CD4-positive, alpha-beta T cell treated with Interferon gamma for 1 hour (primary cell): ENCODE data around the gene TBC1D1.

Source experiments
- DNase-seq: peaks from one replicate; pipeline ENCODE4 v3.0.0-alpha.2; 2020

Gene TBC1D1

GRCh38 chr4:38155589-38156294, 264.9 kb downstream of the TBC1D1 start:
- no peak for DNase-seq

- no peak for DNase-seq
Measured at GRCh38 chr4:38157592-38157991, 266.7 kb downstream of the TBC1D1 start.

GRCh38 chr4:38160487-38161207, 269.8 kb downstream of the TBC1D1 start:
- DNase-seq: peak; percentile 57

GRCh38 chr4:38161208-38162113, 270.6 kb downstream of the TBC1D1 start:
- DNase-seq: no peak

GRCh38 chr4:38162240-38162784, 271.4 kb downstream of the TBC1D1 start:
- no peak for DNase-seq

- no peak for DNase-seq
Measured at GRCh38 chr4:38163216-38164006, 272.5 kb downstream of the TBC1D1 start.

GRCh38 chr4:38164346-38164745, 273.5 kb downstream of the TBC1D1 start:
- no peak for DNase-seq

- DNase-seq: peak; percentile 32
Measured at GRCh38 chr4:38166082-38166481, 275.2 kb downstream of the TBC1D1 start.

GRCh38 chr4:38166768-38167167, 275.9 kb downstream of the TBC1D1 start:
- no peak for DNase-seq

- no peak for DNase-seq
Measured at GRCh38 chr4:38167973-38168372, 277.1 kb downstream of the TBC1D1 start.

- no peak for DNase-seq
Measured at GRCh38 chr4:38169524-38169923, 278.6 kb downstream of the TBC1D1 start.

GRCh38 chr4:38170338-38171169, 279.7 kb downstream of the TBC1D1 start:
- DNase-seq: no peak

- no peak for DNase-seq
Measured at GRCh38 chr4:38172078-38172477, 281.2 kb downstream of the TBC1D1 start.

- no peak for DNase-seq
Measured at GRCh38 chr4:38173935-38174518, 283.1 kb downstream of the TBC1D1 start.

- peak; percentile 20 for DNase-seq
Measured at GRCh38 chr4:38174801-38175200, 283.9 kb downstream of the TBC1D1 start.

- no peak for DNase-seq
Measured at GRCh38 chr4:38176165-38176564, 285.3 kb downstream of the TBC1D1 start.

- DNase-seq: peak; percentile 31
Measured at GRCh38 chr4:38177035-38177546, 286.2 kb downstream of the TBC1D1 start.

- DNase-seq: peak; percentile 53
Measured at GRCh38 chr4:38177641-38178391, 286.9 kb downstream of the TBC1D1 start.

- DNase-seq: no peak
Measured at GRCh38 chr4:38178392-38178995, 287.6 kb downstream of the TBC1D1 start.
